Measurements from ENCODE around the gene RPL15.

GRCh38 chr3:23888617-23889228 lies 28.2 kb upstream of the RPL15 start:
- TF ChIP-seq, protein P1, sequence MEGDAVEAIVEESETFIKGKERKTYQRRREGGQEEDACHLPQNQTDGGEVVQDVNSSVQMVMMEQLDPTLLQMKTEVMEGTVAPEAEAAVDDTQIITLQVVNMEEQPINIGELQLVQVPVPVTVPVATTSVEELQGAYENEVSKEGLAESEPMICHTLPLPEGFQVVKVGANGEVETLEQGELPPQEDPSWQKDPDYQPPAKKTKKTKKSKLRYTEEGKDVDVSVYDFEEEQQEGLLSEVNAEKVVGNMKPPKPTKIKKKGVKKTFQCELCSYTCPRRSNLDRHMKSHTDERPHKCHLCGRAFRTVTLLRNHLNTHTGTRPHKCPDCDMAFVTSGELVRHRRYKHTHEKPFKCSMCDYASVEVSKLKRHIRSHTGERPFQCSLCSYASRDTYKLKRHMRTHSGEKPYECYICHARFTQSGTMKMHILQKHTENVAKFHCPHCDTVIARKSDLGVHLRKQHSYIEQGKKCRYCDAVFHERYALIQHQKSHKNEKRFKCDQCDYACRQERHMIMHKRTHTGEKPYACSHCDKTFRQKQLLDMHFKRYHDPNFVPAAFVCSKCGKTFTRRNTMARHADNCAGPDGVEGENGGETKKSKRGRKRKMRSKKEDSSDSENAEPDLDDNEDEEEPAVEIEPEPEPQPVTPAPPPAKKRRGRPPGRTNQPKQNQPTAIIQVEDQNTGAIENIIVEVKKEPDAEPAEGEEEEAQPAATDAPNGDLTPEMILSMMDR (IDR thresholded peaks at IDR 0.05; ENCODE audit: insufficient read depth, low read depth, low read length): peak; percentile 70
- no peak for TF ChIP-seq EZH2 (IDR thresholded peaks at IDR 0.05; ENCODE audit: insufficient read depth, low read length)

All from astrocyte (in vitro differentiated cells and primary cell).